A673 (cell line): ENCODE data around the gene SMC1A. TPM values are rescaled to one million over a fixed set of nuclear protein-coding genes. Genes with fewer than 3 reads are reported as not detected.
"Not testable (repeated sequence)": the region's sequence is repeated elsewhere in the genome, so short reads cannot be mapped to it uniquely, and the experiment has no call there.

Experiments
- Bru-seq: library from RNA; stranded (reverse); fragments of 400-500 nt; gene quantifications from one replicate; lab custom pipeline; 2021; lab: Mats Ljungman, UMichigan
- BruChase-seq, 2 experiments: library from RNA; stranded (reverse); fragments of 400-500 nt; gene quantifications; one replicate each; lab custom pipeline; 2021; lab: Mats Ljungman, UMichigan
- BruUV-seq: library from RNA; stranded (reverse); fragments of 400-500 nt; replicated peaks from 2 replicates; lab custom pipeline; 2021; lab: Mats Ljungman, UMichigan
- CTCF ChIA-PET: fragments of 300-600 bp; sonication (Branson Sonifier 250); formaldehyde crosslinking; loops from one replicate; lab custom pipeline; 2022; ENCODE audit warnings: antibody characterized with exemption; lab: Charles Lee
- POLR2A ChIA-PET: fragments of 300-600 bp; sonication (Branson Sonifier 250); formaldehyde crosslinking; loops from one replicate; lab custom pipeline; 2022; ENCODE audit warnings: antibody characterized with exemption; ENCODE audit not compliant: low non-redundant PET; lab: Charles Lee
- DNase-seq: peaks from one replicate; pipeline ENCODE4 v3.0.0-alpha.2; 2015; ENCODE audit warnings: low spot score
- H3K27ac ChIP-seq: fragments of 200-600 bp; sonication (generic); 2 replicates; pipeline ENCODE4 v1.5.1; 2016; ENCODE audit warnings: mixed run types, low read depth, mild to moderate bottlenecking, mixed read lengths, antibody characterized with exemption, low read length; ENCODE audit not compliant: poor library complexity, severe bottlenecking
- H3K27me3 ChIP-seq: fragments of 200-600 bp; sonication (generic); replicated peaks from 2 replicates; pipeline ENCODE4 v1.6.1; 2017; ENCODE audit warnings: mixed run types, low read depth, mild to moderate bottlenecking, mixed read lengths, antibody characterized with exemption, low read length; ENCODE audit not compliant: insufficient read depth, poor library complexity
- H3K36me3 ChIP-seq: fragments of 200-600 bp; sonication (generic); 2 replicates; pipeline ENCODE4 v1.6.1; 2016; ENCODE audit warnings: mixed run types, mild to moderate bottlenecking, mixed read lengths, antibody characterized with exemption, low read length; ENCODE audit not compliant: insufficient read depth, poor library complexity, severe bottlenecking
- H3K4me1 ChIP-seq: fragments of 200-600 bp; sonication (generic); 2 replicates; pipeline ENCODE4 v1.6.1; 2017; ENCODE audit warnings: mixed run types, mild to moderate bottlenecking, mixed read lengths, antibody characterized with exemption, low read length; ENCODE audit not compliant: insufficient read depth, poor library complexity, severe bottlenecking
- H3K4me3 ChIP-seq: fragments of 200-600 bp; sonication (generic); 2 replicates; pipeline ENCODE4 v1.5.1; 2016; ENCODE audit warnings: low read depth, mixed run types, mild to moderate bottlenecking, mixed read lengths, low read length; ENCODE audit not compliant: poor library complexity, severe bottlenecking
- H3K9me3 ChIP-seq: fragments of 200-600 bp; sonication (generic); 2 replicates; pipeline ENCODE4 v1.6.1; 2016; ENCODE audit warnings: mixed run types, low read depth, mild to moderate bottlenecking, mixed read lengths, antibody characterized with exemption, low read length; ENCODE audit not compliant: poor library complexity, severe bottlenecking
- CTCF ChIP-seq: fragments of 300-800, 200-600 bp; sonication (generic); conservative IDR thresholded peaks from 2 replicates; pipeline ENCODE4 v1.5.1; 2017; ENCODE audit warnings: low read depth, mild to moderate bottlenecking, antibody characterized with exemption, low read length, moderate library complexity, mixed read lengths
- EZH2 ChIP-seq: fragments of 200-600 bp; sonication (generic); IDR thresholded peaks from 2 replicates; pipeline ENCODE4 v1.6.1; 2017; ENCODE audit warnings: borderline replicate concordance, low read depth, mild to moderate bottlenecking, mixed read lengths, antibody characterized with exemption, low read length; ENCODE audit not compliant: poor library complexity, severe bottlenecking
- intact Hi-C: fragments of 100-400 bp; cut with micrococcal nuclease; formaldehyde crosslinking; loops from one replicate; pipeline ENCODE4 v1.10.0; 2022; ENCODE audit not compliant: unreplicated experiment
- long read RNA-seq: library from polyadenylated mRNA; stranded (forward); transcript quantifications from one replicate; pipeline ENCODE4 v2.0.0, GENCODE V29; 2022
- total RNA-seq: library from RNA; stranded (reverse); gene quantifications from 2 replicates; pipeline ENCODE4 v1.2.3, GENCODE V29; 2021

SMC1A gene
- total RNA-seq (225 and 230 TPM in 2 replicates), Bru-seq, nascent RNA (percentile 94 among the genes with signal in this experiment), BruChase-seq, experiment 1, labeled RNA remaining after a 2-hour chase (percentile 96 among the genes with signal in this experiment), BruChase-seq, experiment 2, labeled RNA remaining after a 6-hour chase (percentile 98 among the genes with signal in this experiment)
- long read RNA-seq, full-length matches to known transcripts: 157 of 320 reads
- long read RNA-seq, partial matches to known transcripts: 66 of 320 reads
- long read RNA-seq, other reads (novel, unspliced or antisense): 97 of 320 reads

GRCh38 chrX:53422086-53422860 is at the start of gene SMC1A:
Gene SMC1A, minus strand, starts transcription at chrX:53422654. Its CDS starts 54 bp downstream, at chrX:53422600.
- TF ChIP-seq EZH2 (no peak), CTCF (no peak)
- peaks cover 7% of the 10 kb centered on the region for H3K36me3 ChIP-seq
- H3K9me3 ChIP-seq: no peaks in the 10 kb centered on the region
- no peaks in the 10 kb centered on the region for H3K4me1 ChIP-seq
- POLR2A ChIA-PET: interaction anchor here (0.6 to 0.8 kb wide), 3 partner anchors 72 to 159 kb away, joined by 3 to 7 read pairs (median 5); no protein-coding TSS in a partner anchor
- H3K27ac ChIP-seq: peak within 1 kb of the TSS; percentile 94
- peak; percentile 99 for DNase-seq
- CTCF ChIA-PET: interaction anchor here (0.7 to 1.1 kb wide), 2 partner anchors 24 to 105 kb away, joined by 4 read pairs; no protein-coding TSS in a partner anchor
- intact Hi-C loops: no loop called here
- peak within 1 kb of the TSS; percentile 69 for H3K4me3 ChIP-seq
- BruUV-seq: no TSS peak
- no peaks in the 10 kb centered on the region for H3K27me3 ChIP-seq

GRCh38 chrX:53471346-53471745 is 48.9 kb upstream of the SMC1A start:
- DNase-seq: no peak
- no peak overlapping the region for H3K4me3 ChIP-seq
- no TSS peak for BruUV-seq
- no peaks in the 10 kb centered on the region for H3K36me3 ChIP-seq
- H3K9me3 ChIP-seq: no peaks in the 10 kb centered on the region
- H3K4me1 ChIP-seq: no peaks in the 10 kb centered on the region
- POLR2A ChIA-PET: no interaction called here
- TF ChIP-seq CTCF: no peak
- TF ChIP-seq EZH2: no peak
- CTCF ChIA-PET: no interaction called here
- intact Hi-C loops: no loop called here
- no peaks in the 10 kb centered on the region for H3K27me3 ChIP-seq
- no peak overlapping the region for H3K27ac ChIP-seq

- H3K27me3 ChIP-seq, H3K36me3 ChIP-seq, H3K27ac ChIP-seq, intact Hi-C loops, H3K4me3 ChIP-seq, POLR2A ChIA-PET, H3K4me1 ChIP-seq, H3K9me3 ChIP-seq, BruUV-seq, CTCF ChIA-PET, DNase-seq: not testable (repeated sequence)
Observed at GRCh38 chrX:53468659-53469058, 46.2 kb upstream of the SMC1A start.
